Osteoblast (primary cell): ENCODE results near the gene KIAA0319L. TPM values are rescaled to one million over a fixed set of nuclear protein-coding genes. Genes with fewer than 3 reads are reported as not detected.

ENCODE experiments used
- DNase-seq: peaks from one replicate; pipeline ENCODE4 v3.0.0; 2011; ENCODE audit warnings: low spot score, mixed read lengths; ENCODE audit not compliant: insufficient read length; ENCODE audit errors: missing footprints
- H2AFZ ChIP-seq: 2 replicates; pipeline ENCODE4 v1.6.0; 2011; ENCODE audit warnings: mild to moderate bottlenecking, low read length
- H3K27ac ChIP-seq: 2 replicates; pipeline ENCODE4 v1.5.1; 2011; ENCODE audit warnings: mild to moderate bottlenecking, low read depth, low read length, moderate library complexity
- H3K27me3 ChIP-seq: 2 replicates; pipeline ENCODE4 v1.6.0; 2012; ENCODE audit warnings: mild to moderate bottlenecking, control low read depth, inconsistent platforms, low read length, moderate library complexity; ENCODE audit not compliant: insufficient read depth
- H3K36me3 ChIP-seq: 2 replicates; pipeline ENCODE4 v1.5.1; 2011; ENCODE audit warnings: mild to moderate bottlenecking, low read length, control low read depth, moderate library complexity; ENCODE audit not compliant: insufficient read depth
- H3K4me1 ChIP-seq: 2 replicates; pipeline ENCODE4 v1.5.1; 2011; ENCODE audit warnings: mild to moderate bottlenecking, low read length, control low read depth, moderate library complexity; ENCODE audit not compliant: insufficient read depth
- H3K4me2 ChIP-seq: 2 replicates; pipeline ENCODE4 v1.6.0; 2011; ENCODE audit warnings: mild to moderate bottlenecking, low read length; ENCODE audit not compliant: insufficient read depth
- H3K4me3 ChIP-seq: fragments of 200-600 bp; sonication (generic); 3 replicates; pipeline ENCODE4 v1.5.1; 2012; ENCODE audit warnings: mild to moderate bottlenecking, low read length, inconsistent platforms; ENCODE audit not compliant: insufficient read depth
- H3K79me2 ChIP-seq: 2 replicates; pipeline ENCODE4 v1.6.0; 2012; ENCODE audit warnings: mild to moderate bottlenecking, low read length, control low read depth, inconsistent platforms; ENCODE audit not compliant: insufficient read depth
- H3K9me3 ChIP-seq: 2 replicates; pipeline ENCODE4 v1.5.1; 2011; ENCODE audit warnings: low read depth, low read length, control low read depth
- H4K20me1 ChIP-seq: 2 replicates; pipeline ENCODE4 v1.6.0; 2012; ENCODE audit warnings: mild to moderate bottlenecking, low read length, control low read depth; ENCODE audit not compliant: insufficient read depth
- CTCF ChIP-seq: IDR thresholded peaks from 2 replicates; pipeline ENCODE4 v1.5.1; 2011; ENCODE audit warnings: mild to moderate bottlenecking, low read depth, low read length, moderate library complexity; ENCODE audit errors: extremely low read depth
- total RNA-seq: library from RNA; depleted of rRNA; stranded (reverse); fragments of >200 nt; gene quantifications from 2 replicates; pipeline ENCODE4 v1.2.3, GENCODE V29; 2012

The KIAA0319L gene
- total RNA-seq, 1 donor = 44.9 TPM

GRCh38 chr1:35434703-35435102 is 122.5 kb downstream of the KIAA0319L start:
- Histone ChIP-seq H3K27ac (no peak overlapping the region), H3K4me2 (no peak overlapping the region), H3K4me1 (no peaks in the 10 kb centered on the region), H3K4me3 (no peak overlapping the region), H3K36me3 (peaks cover 41% of the 10 kb centered on the region), H3K79me2 (no peaks in the 10 kb centered on the region), H3K27me3 (no peaks in the 10 kb centered on the region), H3K9me3 (no peaks in the 10 kb centered on the region), H2AFZ (no peak overlapping the region), H4K20me1 (no peaks in the 10 kb centered on the region)
- TF ChIP-seq CTCF = no peak
- DNase-seq = no peak

GRCh38 chr1:35433714-35434113 is 123.5 kb downstream of the KIAA0319L start:
- no peak overlapping the region for H3K4me3 ChIP-seq
- no peak overlapping the region for H2AFZ ChIP-seq
- H3K36me3 ChIP-seq = peaks cover 41% of the 10 kb centered on the region
- no peak for DNase-seq
- H3K4me2 ChIP-seq = no peak overlapping the region
- no peaks in the 10 kb centered on the region for H3K4me1 ChIP-seq
- H4K20me1 ChIP-seq = no peaks in the 10 kb centered on the region
- H3K27ac ChIP-seq = no peak overlapping the region
- TF ChIP-seq CTCF = no peak
- no peaks in the 10 kb centered on the region for H3K79me2 ChIP-seq
- H3K27me3 ChIP-seq = no peaks in the 10 kb centered on the region
- H3K9me3 ChIP-seq = no peaks in the 10 kb centered on the region

DNA sequence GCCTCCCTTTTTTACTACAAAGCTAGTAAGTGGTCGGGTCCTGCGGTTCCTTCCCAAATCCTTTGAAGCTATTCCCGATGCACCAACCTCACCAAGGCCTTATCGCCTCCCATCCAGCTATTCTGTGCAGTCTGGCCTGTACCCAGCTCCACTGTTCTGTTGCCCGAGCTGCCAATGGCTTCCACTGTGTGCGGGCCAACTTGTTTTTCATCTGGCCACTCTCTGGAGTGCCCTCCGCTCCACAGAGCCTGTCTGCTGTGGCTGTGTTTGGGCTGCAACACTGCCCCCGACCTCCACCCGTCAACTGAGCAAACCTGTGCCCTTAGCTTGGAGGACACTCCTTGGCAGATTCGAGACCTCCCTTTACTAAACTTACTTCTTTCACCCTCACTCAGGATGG is 125.0 kb downstream of the KIAA0319L start:
- H2AFZ ChIP-seq = no peak overlapping the region

DNA sequence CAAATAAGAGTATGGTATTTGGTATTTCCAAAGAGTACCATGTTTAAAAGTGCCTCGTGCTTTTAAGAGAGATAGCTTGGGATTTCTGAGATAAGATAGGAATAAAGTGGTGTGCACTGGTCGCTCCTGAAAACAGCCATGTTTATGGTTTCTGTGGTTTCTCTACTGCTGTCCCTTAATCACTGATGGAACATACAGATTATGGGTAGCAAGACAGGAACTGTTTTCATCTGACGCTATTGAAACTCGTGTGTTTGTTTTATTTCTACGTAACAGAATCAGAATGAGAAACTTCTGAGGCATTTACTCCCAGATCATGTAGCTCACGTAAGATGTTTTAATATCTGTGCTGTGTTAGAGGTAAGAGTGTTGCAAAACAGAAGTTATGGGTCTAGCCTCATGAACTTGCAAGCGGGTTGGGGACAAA is 126.0 kb downstream of the KIAA0319L start:
- Histone ChIP-seq H3K27me3 (no peaks in the 10 kb centered on the region), H3K9me3 (no peaks in the 10 kb centered on the region), H3K4me1 (no peaks in the 10 kb centered on the region), H4K20me1 (no peaks in the 10 kb centered on the region), H3K27ac (no peak overlapping the region), H3K4me2 (no peak overlapping the region), H3K36me3 (peaks cover 40% of the 10 kb centered on the region), H3K79me2 (no peaks in the 10 kb centered on the region), H3K4me3 (no peak overlapping the region), H2AFZ (no peak overlapping the region)
- DNase-seq = no peak
- TF ChIP-seq CTCF = no peak

More for the DNA sequence above, 125.0 kb downstream of the KIAA0319L start:
- Histone ChIP-seq H3K4me1 (no peaks in the 10 kb centered on the region), H4K20me1 (no peaks in the 10 kb centered on the region), H3K36me3 (peaks cover 41% of the 10 kb centered on the region), H3K4me2 (no peak overlapping the region), H3K27me3 (no peaks in the 10 kb centered on the region), H3K4me3 (no peak overlapping the region), H3K9me3 (no peaks in the 10 kb centered on the region), H3K27ac (no peak overlapping the region), H3K79me2 (no peaks in the 10 kb centered on the region)
- no peak for TF ChIP-seq CTCF
- DNase-seq = no peak
